CD8-positive, alpha-beta memory T cell (primary cell): ENCODE results near the gene KLHL13. TPM values are rescaled to one million over a fixed set of nuclear protein-coding genes. Genes with fewer than 3 reads are reported as not detected.

Experiments
- CTCF ChIA-PET: fragments of 350-600 bp; sonication (Branson Sonifier 250); formaldehyde crosslinking; loops from one replicate; lab custom pipeline; 2021; ENCODE audit warnings: antibody characterized with exemption; lab: Charles Lee
- POLR2A ChIA-PET: fragments of 350-600 bp; sonication (Branson Sonifier 250); formaldehyde crosslinking; loops from one replicate; lab custom pipeline; 2021; ENCODE audit warnings: antibody characterized with exemption; lab: Charles Lee
- DNase-seq, 5 donors: peaks; one replicate each; pipeline versions ENCODE4 v3.0.0 to v3.0.0-alpha.2; 2020 to 2022; ENCODE audit warnings: mixed read lengths in 1 of 5
- H3K27ac ChIP-seq: one replicate; pipeline ENCODE4 v1.7.0; 2013; ENCODE audit warnings: low read depth, mild to moderate bottlenecking, low read length, moderate library complexity
- H3K27me3 ChIP-seq: 2 replicates; pipeline ENCODE4 v1.7.0; 2013; ENCODE audit warnings: low read length, mild to moderate bottlenecking; ENCODE audit not compliant: insufficient read depth, poor library complexity, severe bottlenecking
- H3K36me3 ChIP-seq: 2 replicates; pipeline ENCODE4 v1.7.0; 2013; ENCODE audit warnings: mild to moderate bottlenecking, low read length, moderate library complexity; ENCODE audit not compliant: insufficient read depth
- H3K4me1 ChIP-seq: 2 replicates; pipeline ENCODE4 v1.7.0; 2013; ENCODE audit warnings: mild to moderate bottlenecking, low read length, moderate library complexity; ENCODE audit not compliant: insufficient read depth
- H3K4me3 ChIP-seq: 2 replicates; pipeline ENCODE4 v1.7.0; 2013; ENCODE audit warnings: mild to moderate bottlenecking, low read length
- H3K9me3 ChIP-seq: 2 replicates; pipeline ENCODE4 v1.7.0; 2013; ENCODE audit warnings: mild to moderate bottlenecking, low read length
- H3K27ac Mint-ChIP-seq, 8 donors: one replicate each; pipeline ENCODE4 v1.8.0; 2020 to 2021; ENCODE audit warnings: mixed read lengths in 8 of 8, mild to moderate bottlenecking in 6 of 8, inconsistent platforms in 3 of 8, moderate library complexity in 3 of 8
- H3K27me3 Mint-ChIP-seq, 2 donors: one replicate each; pipeline ENCODE4 v1.8.0; 2020 to 2021; ENCODE audit warnings: mixed read lengths in 2 of 2, mild to moderate bottlenecking in 1 of 2, moderate library complexity in 1 of 2
- H3K36me3 Mint-ChIP-seq, 3 donors: one replicate each; pipeline ENCODE4 v1.8.0; 2020 to 2021; ENCODE audit warnings: mixed read lengths in 3 of 3, inconsistent platforms in 1 of 3, mild to moderate bottlenecking in 1 of 3
- H3K4me1 Mint-ChIP-seq, 3 donors: one replicate each; pipeline ENCODE4 v1.8.0; 2020 to 2021; ENCODE audit warnings: mixed read lengths in 3 of 3, inconsistent platforms in 1 of 3, mild to moderate bottlenecking in 1 of 3
- H3K4me3 Mint-ChIP-seq, 7 donors: one replicate each; pipeline ENCODE4 v1.8.0; 2020 to 2021; ENCODE audit warnings: mixed read lengths in 7 of 7, mild to moderate bottlenecking in 6 of 7, moderate library complexity in 4 of 7, inconsistent platforms in 2 of 7
- H3K9me3 Mint-ChIP-seq, 5 donors: one replicate each; pipeline ENCODE4 v1.8.0; 2020 to 2022; ENCODE audit warnings: mixed read lengths in 5 of 5, mild to moderate bottlenecking in 3 of 5, moderate library complexity in 2 of 5, inconsistent platforms in 1 of 5
- polyA plus RNA-seq: library from polyadenylated mRNA; unstranded; fragments of 300-500 nt; fragmentation: Illumina TruSeq; gene quantifications from one replicate; pipeline ENCODE4 v1.2.3, GENCODE V29; 2021
- total RNA-seq, 2 experiments: library from RNA; stranded (reverse); gene quantifications; one replicate each; pipeline ENCODE4 v1.2.3, GENCODE V29; 2021

The KLHL13 gene
- total and polyA plus RNA-seq, 3 experiments from 2014 or later, result 0.11 to 0.24 (median 0.20) TPM

DNA sequence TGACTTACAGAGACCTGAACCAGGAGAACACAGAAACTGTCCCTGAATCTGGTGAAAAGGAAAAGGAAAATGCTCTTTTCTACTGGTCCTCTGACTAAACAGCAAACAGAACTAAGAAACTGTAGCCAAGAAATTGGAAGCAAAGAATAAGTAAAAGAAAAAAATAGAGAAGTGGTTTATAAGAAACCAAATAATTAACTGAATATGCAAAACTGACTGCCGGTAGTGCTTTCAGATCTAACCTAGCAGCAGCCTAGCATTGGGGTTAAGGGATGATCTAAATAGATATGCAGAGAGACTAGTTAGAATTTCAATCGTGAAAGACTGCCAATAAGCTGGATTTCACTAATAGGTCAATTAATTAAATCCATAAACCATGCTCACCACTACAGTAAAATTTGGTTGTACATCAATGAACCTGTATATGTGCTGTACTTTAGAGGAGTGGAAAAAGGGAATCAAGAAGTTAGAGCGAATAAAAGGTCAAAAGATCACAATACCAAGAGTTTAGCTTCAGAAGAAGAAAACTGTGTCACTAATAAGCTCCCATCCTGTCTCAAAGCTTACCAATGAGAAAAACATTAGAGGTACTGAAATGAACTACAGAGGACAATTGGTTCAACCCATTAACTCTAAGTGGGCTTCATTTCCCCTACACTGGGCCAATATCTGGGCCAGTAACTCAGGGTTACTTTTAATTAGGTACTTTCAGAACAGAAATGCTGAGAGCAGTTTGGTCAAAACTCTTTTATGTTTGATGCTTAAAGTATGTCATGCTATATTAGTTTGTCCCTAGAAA lies 53.6 kb downstream of the KLHL13 start:
- Histone ChIP-seq H3K4me1 (no peaks in the 10 kb centered on the region), H3K36me3 (no peaks in the 10 kb centered on the region), H3K9me3 (no peaks in the 10 kb centered on the region), H3K27me3 (no peaks in the 10 kb centered on the region), H3K4me3 (no peak overlapping the region), H3K27ac (no peak overlapping the region)
- H3K4me3 Mint-ChIP-seq, result no peak overlapping the region
- no peak overlapping the region for H3K27ac Mint-ChIP-seq
- peaks cover 0 to 9% (median 0%) of the 10 kb centered on the region in 5 donors for H3K9me3 Mint-ChIP-seq
- DNase-seq, result no peak
- POLR2A ChIA-PET, result no interaction called here
- H3K27me3 Mint-ChIP-seq, result peaks cover 0 to 5% of the 10 kb centered on the region in 2 donors
- no peaks in the 10 kb centered on the region for H3K36me3 Mint-ChIP-seq
- CTCF ChIA-PET, result no interaction called here
- H3K4me1 Mint-ChIP-seq, result no peaks in the 10 kb centered on the region

DNA sequence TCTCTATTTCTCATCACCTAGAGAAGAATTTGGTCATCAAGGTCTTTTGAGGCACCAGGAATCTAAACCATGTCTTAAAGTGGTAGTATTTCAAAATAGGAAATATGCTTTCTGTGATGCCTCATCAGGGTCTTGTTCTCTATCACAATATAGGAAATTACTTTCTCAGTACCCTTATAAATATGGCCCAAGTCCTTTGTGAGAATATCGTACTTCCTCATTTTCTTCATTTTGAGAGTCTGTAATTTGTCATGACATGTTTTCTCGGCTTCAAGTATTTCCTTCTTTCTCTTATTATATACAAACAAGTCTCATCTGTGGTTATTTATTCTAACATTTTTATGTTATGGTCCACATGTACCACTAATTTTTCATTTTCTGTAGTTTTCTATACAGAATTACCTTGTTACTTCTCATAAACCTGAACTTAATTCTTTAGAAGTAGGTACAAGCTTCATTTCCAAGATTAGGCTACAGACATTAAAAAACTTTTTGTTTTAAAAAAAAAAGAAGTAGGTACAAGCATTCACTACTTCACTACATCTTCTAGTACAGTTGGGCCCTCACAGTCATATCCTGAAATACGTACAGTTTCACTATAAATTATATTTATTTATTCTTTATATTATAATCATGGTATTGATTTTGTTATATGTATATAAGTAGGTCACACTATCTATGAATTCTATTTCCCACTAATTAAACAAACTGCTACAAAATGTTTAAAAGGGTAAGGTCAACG lies 54.4 kb downstream of the KLHL13 start:
- DNase-seq, result no peak
- H3K9me3 ChIP-seq, result no peaks in the 10 kb centered on the region

DNA sequence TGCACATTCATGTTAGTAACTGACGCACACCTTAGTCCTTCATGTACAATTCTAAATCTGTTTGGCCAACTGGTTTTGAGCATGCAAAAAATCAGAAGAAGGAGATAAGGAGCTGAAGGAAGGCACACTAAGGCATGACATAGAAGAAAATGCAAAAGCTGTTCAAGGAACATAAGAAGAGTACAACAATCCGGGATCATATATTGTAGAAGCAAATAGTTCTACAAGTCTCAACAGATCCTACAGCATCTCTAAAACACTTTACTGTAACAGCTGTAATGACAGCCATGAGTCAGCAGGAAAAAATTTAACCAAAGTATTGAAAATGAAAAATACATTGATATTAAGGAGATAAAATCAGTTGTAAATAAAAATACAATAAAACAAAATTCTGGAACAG lies 57.7 kb downstream of the KLHL13 start:
- Histone ChIP-seq H3K27me3 (no peaks in the 10 kb centered on the region), H3K36me3 (no peaks in the 10 kb centered on the region), H3K27ac (no peak overlapping the region), H3K4me3 (no peak overlapping the region), H3K9me3 (no peaks in the 10 kb centered on the region), H3K4me1 (no peaks in the 10 kb centered on the region)
- Mint-ChIP-seq H3K4me3 (no peak overlapping the region), H3K27me3 (peaks cover 0 to 2% of the 10 kb centered on the region in 2 donors), H3K9me3 (peaks cover 0 to 9% (median 0%) of the 10 kb centered on the region in 5 donors), H3K27ac (no peak overlapping the region), H3K36me3 (no peaks in the 10 kb centered on the region), H3K4me1 (no peaks in the 10 kb centered on the region)
- POLR2A ChIA-PET, result no interaction called here
- CTCF ChIA-PET, result no interaction called here
- DNase-seq, result no peak

More for the DNA sequence above, 54.4 kb downstream of the KLHL13 start:
- Mint-ChIP-seq H3K27ac (no peak overlapping the region), H3K4me1 (no peaks in the 10 kb centered on the region), H3K27me3 (peaks cover 0 to 2% of the 10 kb centered on the region in 2 donors), H3K36me3 (no peaks in the 10 kb centered on the region), H3K4me3 (no peak overlapping the region), H3K9me3 (peaks cover 0 to 9% (median 0%) of the 10 kb centered on the region in 5 donors)
- H3K27me3 ChIP-seq, result no peaks in the 10 kb centered on the region
- no peak overlapping the region for H3K4me3 ChIP-seq
- no peak overlapping the region for H3K27ac ChIP-seq
- H3K4me1 ChIP-seq, result no peaks in the 10 kb centered on the region
- POLR2A ChIA-PET, result no interaction called here
- CTCF ChIA-PET, result no interaction called here
- H3K36me3 ChIP-seq, result no peaks in the 10 kb centered on the region

DNA sequence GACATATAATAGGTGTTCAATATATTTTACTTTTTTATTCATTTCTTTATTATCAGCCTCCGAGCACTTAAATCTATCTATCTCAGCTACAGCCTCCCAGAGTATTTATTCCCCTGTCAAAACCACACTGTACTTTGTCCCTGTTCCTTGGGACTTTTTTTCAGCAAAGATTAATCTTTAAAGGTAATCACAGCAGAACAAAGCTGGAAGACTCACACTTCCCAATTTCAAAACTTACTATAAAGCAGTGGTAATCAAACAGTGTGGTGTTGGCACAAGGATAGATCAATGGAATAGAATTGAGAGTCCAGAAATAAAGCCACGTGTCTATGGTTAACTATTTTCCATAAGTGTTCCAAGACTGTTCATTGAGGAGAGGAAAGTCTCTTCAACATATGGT lies 59.7 kb downstream of the KLHL13 start:
- peaks cover 0 to 2% of the 10 kb centered on the region in 2 donors for H3K27me3 Mint-ChIP-seq
- POLR2A ChIA-PET, result no interaction called here
- H3K9me3 ChIP-seq, result no peaks in the 10 kb centered on the region
- no peaks in the 10 kb centered on the region for H3K36me3 ChIP-seq
- peaks cover 0 to 10% (median under 1%) of the 10 kb centered on the region in 5 donors for H3K9me3 Mint-ChIP-seq
- no peak overlapping the region for H3K27ac Mint-ChIP-seq
- H3K27ac ChIP-seq, result no peak overlapping the region
- DNase-seq, result no peak
- no peaks in the 10 kb centered on the region for H3K27me3 ChIP-seq
- H3K4me3 ChIP-seq, result no peak overlapping the region
- CTCF ChIA-PET, result no interaction called here
- H3K4me3 Mint-ChIP-seq, result no peak overlapping the region
- H3K4me1 ChIP-seq, result no peaks in the 10 kb centered on the region
- no peaks in the 10 kb centered on the region for H3K36me3 Mint-ChIP-seq
- H3K4me1 Mint-ChIP-seq, result no peaks in the 10 kb centered on the region

DNA sequence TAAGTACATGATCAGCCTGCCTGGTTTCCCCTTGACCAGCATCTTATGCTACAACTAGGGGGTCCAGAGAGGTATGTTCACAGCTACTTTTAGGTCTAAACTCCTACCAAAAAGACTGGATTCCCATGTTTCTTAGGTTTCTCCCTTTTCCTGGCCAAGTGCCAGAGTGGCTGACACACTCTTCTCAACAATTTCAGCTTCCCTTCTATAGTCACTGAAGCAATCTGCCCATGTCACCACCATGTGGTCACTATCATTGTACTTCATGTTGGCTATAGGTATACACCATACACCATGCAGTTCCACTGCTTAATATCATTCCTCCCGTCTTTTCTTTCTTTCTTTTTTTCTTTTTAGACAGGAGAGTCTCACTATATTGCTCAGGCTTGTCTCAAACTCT lies 66.9 kb downstream of the KLHL13 start:
- H3K4me1 ChIP-seq, result no peaks in the 10 kb centered on the region
- H3K4me1 Mint-ChIP-seq, result no peaks in the 10 kb centered on the region
- no peak overlapping the region for H3K27ac Mint-ChIP-seq
- POLR2A ChIA-PET, result no interaction called here
- peaks cover 0 to under 1% of the 10 kb centered on the region in 2 donors for H3K27me3 Mint-ChIP-seq
- CTCF ChIA-PET, result no interaction called here
- peaks cover 0 to 9% (median 2%) of the 10 kb centered on the region in 5 donors for H3K9me3 Mint-ChIP-seq
- H3K4me3 ChIP-seq, result no peak overlapping the region
- H3K4me3 Mint-ChIP-seq, result no peak overlapping the region
- H3K9me3 ChIP-seq, result no peaks in the 10 kb centered on the region
- no peaks in the 10 kb centered on the region for H3K36me3 ChIP-seq
- H3K27me3 ChIP-seq, result no peaks in the 10 kb centered on the region
- H3K27ac ChIP-seq, result no peak overlapping the region
- no peaks in the 10 kb centered on the region for H3K36me3 Mint-ChIP-seq
- no peak for DNase-seq

DNA sequence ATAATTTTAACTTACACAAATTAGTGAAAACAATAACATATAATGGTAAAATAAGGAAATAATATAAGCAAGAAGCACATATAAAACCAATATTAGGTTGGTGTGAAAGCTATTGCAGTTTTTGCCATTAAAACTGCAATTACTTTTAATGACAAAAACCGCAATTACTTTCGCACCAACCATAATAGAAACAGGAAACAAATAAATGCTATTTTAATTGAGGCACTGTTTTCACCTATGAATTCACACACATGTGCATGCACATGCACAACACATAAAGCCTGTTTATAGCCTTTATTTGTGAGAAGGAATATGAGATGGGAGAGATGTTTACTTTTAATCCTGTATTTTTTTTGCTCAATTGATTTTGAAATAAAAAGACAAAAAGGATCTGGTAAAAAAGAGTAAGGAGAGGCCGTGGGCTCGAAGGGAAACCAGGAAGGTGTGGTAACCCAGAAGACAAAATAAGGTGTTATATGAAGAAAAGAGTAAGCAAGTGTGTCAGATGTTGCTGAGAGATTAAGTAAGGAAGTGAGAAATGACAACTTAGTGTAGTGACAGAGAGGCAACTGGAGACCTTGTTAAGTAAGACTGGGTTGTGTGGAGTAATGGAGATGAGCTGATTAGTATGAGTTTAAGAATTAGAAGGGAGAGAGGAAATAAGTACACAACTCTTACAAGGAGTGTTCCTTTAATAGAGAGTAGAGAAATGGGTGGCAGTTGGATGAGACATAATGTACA lies 69.0 kb downstream of the KLHL13 start:
- CTCF ChIA-PET, result no interaction called here
- H3K36me3 Mint-ChIP-seq, result no peaks in the 10 kb centered on the region
- POLR2A ChIA-PET, result no interaction called here
- peaks cover 0 to 13% (median 6%) of the 10 kb centered on the region in 5 donors for H3K9me3 Mint-ChIP-seq
- Histone ChIP-seq H3K9me3 (no peaks in the 10 kb centered on the region), H3K27me3 (no peaks in the 10 kb centered on the region), H3K27ac (no peak overlapping the region), H3K4me1 (no peaks in the 10 kb centered on the region), H3K36me3 (no peaks in the 10 kb centered on the region), H3K4me3 (no peak overlapping the region)
- H3K27ac Mint-ChIP-seq, result no peak overlapping the region
- no peak for DNase-seq
- H3K4me3 Mint-ChIP-seq, result no peak overlapping the region
- no peaks in the 10 kb centered on the region for H3K4me1 Mint-ChIP-seq
- no peaks in the 10 kb centered on the region for H3K27me3 Mint-ChIP-seq

- CTCF ChIA-PET, result no interaction called here
Observed at GRCh38 chrX:118039591-118039990, 77.0 kb downstream of the KLHL13 start.

More at GRCh38 chrX:118039591-118039990, 77.0 kb downstream of the KLHL13 start:
- H3K4me3 Mint-ChIP-seq, result no peak overlapping the region
- Histone ChIP-seq H3K4me3 (no peak overlapping the region), H3K36me3 (no peaks in the 10 kb centered on the region), H3K4me1 (no peaks in the 10 kb centered on the region), H3K9me3 (no peaks in the 10 kb centered on the region), H3K27me3 (no peaks in the 10 kb centered on the region), H3K27ac (no peak overlapping the region)
- DNase-seq, result no peak
- H3K36me3 Mint-ChIP-seq, result no peaks in the 10 kb centered on the region
- POLR2A ChIA-PET, result no interaction called here
- H3K27ac Mint-ChIP-seq, result no peak overlapping the region
- peaks cover 0 to 9% (median 6%) of the 10 kb centered on the region in 5 donors for H3K9me3 Mint-ChIP-seq
- no peaks in the 10 kb centered on the region for H3K27me3 Mint-ChIP-seq
- H3K4me1 Mint-ChIP-seq, result no peaks in the 10 kb centered on the region
